Panc1 (cell line): ENCODE results near the gene SMIM31. TPM values are rescaled to one million over a fixed set of nuclear protein-coding genes. Genes with fewer than 3 reads are reported as not detected.

Experiments used
- total RNA-seq: library from RNA; stranded (reverse); gene quantifications from one replicate; pipeline ENCODE4 v1.2.1, GENCODE V29; 2021; ENCODE audit not compliant: unreplicated experiment

The SMIM31 gene
- total RNA-seq, 1 experiment from 2014 or later, result not detected

Other genes starting within 250 kb of the SMIM31 start
- not detected for gene APELA, start 123.0 kb downstream of the SMIM31 start, total RNA-seq
- not detected for gene TRIM61, start 223.5 kb downstream of the SMIM31 start, total RNA-seq